Measurements from ENCODE around the gene RPP25.
"Not testable (repeated sequence)": the region's sequence is repeated elsewhere in the genome, so short reads cannot be mapped to it uniquely, and the experiment has no call there.

RPP25 gene

GRCh38 chr15:74933573-74933972 lies 23.0 kb downstream of the RPP25 start:
- H3K9me3 ChIP-seq: no peaks in the 10 kb centered on the region
- no peak overlapping the region for H3K4me3 ChIP-seq
- peaks cover 84% of the 10 kb centered on the region for H4K20me1 ChIP-seq
- H3K36me3 ChIP-seq: peaks cover 55% of the 10 kb centered on the region
- no peak overlapping the region for H3K9ac ChIP-seq
- H3K4me1 ChIP-seq: peaks cover 34% of the 10 kb centered on the region
- no peak for TF ChIP-seq Cebpa-rat (IDR thresholded peaks at IDR 0.05)
- no peaks in the 10 kb centered on the region for H3K27me3 ChIP-seq
- H3K27ac ChIP-seq: no peak overlapping the region
- no peak overlapping the region for H3K4me2 ChIP-seq

DNA sequence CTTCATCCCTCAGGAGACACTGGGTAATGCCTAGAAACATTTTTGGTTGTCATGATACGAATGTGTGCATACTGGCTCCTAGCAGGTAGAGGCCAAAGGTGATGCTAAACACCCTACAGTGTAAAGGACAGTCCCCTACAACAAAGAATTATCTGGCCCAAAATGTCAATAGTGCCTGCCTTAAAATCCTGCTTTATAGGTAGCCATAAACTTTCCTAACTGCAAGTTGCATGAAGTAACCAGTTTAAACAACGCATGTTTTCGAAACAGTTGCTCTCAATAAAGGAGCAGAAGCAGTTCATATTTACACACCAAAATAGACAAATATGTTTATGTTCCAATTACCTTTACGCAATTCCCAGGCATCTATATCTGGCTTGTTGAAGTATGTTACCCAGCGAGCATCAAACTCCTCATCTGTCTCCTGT lies 27.8 kb downstream of the RPP25 start:
- Histone ChIP-seq H3K4me1 (no peaks in the 10 kb centered on the region), H4K20me1 (peaks cover 91% of the 10 kb centered on the region), H3K9ac (no peak overlapping the region), H3K36me3 (peaks cover 91% of the 10 kb centered on the region), H3K27me3 (no peaks in the 10 kb centered on the region), H3K9me3 (no peaks in the 10 kb centered on the region), H3K27ac (no peak overlapping the region), H3K4me2 (no peak overlapping the region), H3K4me3 (no peak overlapping the region)
- no peak for TF ChIP-seq Cebpa-rat (IDR thresholded peaks at IDR 0.05)

- H3K4me3 ChIP-seq: no peak overlapping the region
- H3K27ac ChIP-seq: no peak overlapping the region
- no peaks in the 10 kb centered on the region for H3K4me1 ChIP-seq
- TF ChIP-seq Cebpa-rat (IDR thresholded peaks at IDR 0.05): no peak
- H3K36me3 ChIP-seq: peaks cover 100% of the 10 kb centered on the region
- H3K27me3 ChIP-seq: no peaks in the 10 kb centered on the region
- H3K9ac ChIP-seq: no peak overlapping the region
- no peaks in the 10 kb centered on the region for H3K9me3 ChIP-seq
- peaks cover 74% of the 10 kb centered on the region for H4K20me1 ChIP-seq
- no peak overlapping the region for H3K4me2 ChIP-seq
Measured at GRCh38 chr15:74924525-74924924, 32.0 kb downstream of the RPP25 start.

DNA sequence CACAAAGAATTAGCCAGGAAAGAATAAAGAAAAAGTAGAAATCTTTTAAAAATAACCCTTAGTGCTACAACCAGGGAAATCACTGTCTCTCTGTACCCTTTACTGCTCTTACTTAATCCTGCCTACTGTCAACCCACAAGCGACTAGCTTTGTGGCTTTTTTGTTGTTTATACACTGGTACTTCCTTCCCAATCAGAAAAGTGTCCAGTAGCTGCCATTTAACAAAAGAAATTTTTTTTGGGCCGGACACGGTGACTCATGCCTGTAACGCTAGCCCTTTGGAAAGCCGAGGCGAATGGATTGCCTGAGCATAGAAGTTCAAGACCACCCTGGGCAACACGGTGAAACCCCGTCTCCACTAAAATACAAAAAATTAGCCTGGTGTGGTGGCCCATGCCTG lies 36.1 kb downstream of the RPP25 start:
- peaks cover 52% of the 10 kb centered on the region for H4K20me1 ChIP-seq
- no peak overlapping the region for H3K4me3 ChIP-seq
- H3K9ac ChIP-seq: no peak overlapping the region
- no peaks in the 10 kb centered on the region for H3K27me3 ChIP-seq
- no peaks in the 10 kb centered on the region for H3K9me3 ChIP-seq
- peaks cover 100% of the 10 kb centered on the region for H3K36me3 ChIP-seq
- no peak overlapping the region for H3K27ac ChIP-seq
- no peak for TF ChIP-seq Cebpa-rat (IDR thresholded peaks at IDR 0.05)
- H3K4me1 ChIP-seq: no peaks in the 10 kb centered on the region
- no peak overlapping the region for H3K4me2 ChIP-seq

DNA sequence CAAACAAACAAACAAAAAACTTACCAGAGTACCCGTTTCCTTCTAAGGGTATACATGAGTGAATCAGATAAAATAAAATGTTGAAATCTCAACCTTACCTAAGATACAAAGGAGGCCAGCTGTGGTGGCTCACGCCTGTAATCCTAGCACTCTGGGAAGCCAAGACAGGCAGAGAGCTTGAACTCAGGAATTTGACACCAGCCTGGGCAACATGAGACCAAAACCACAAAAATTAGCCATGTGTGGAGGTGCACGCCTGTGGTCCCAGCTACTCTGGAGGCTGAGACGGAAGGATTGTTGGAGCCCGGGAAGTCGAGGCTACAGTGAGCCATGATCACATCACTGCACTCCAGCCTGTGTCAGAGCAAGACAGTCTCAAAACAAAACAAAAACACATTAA lies 38.9 kb downstream of the RPP25 start:
- peaks cover 27% of the 10 kb centered on the region for H4K20me1 ChIP-seq
- H3K36me3 ChIP-seq: peaks cover 97% of the 10 kb centered on the region
- no peak for TF ChIP-seq Cebpa-rat (IDR thresholded peaks at IDR 0.05)
- no peak overlapping the region for H3K9ac ChIP-seq
- no peak overlapping the region for H3K4me2 ChIP-seq
- no peaks in the 10 kb centered on the region for H3K27me3 ChIP-seq
- H3K9me3 ChIP-seq: no peaks in the 10 kb centered on the region
- no peak overlapping the region for H3K27ac ChIP-seq
- no peak overlapping the region for H3K4me3 ChIP-seq
- no peaks in the 10 kb centered on the region for H3K4me1 ChIP-seq

GRCh38 chr15:74913799-74914198 lies 42.8 kb downstream of the RPP25 start:
- H3K9me3 ChIP-seq, H3K27ac ChIP-seq, H3K4me1 ChIP-seq, H3K4me3 ChIP-seq, H3K27me3 ChIP-seq, H4K20me1 ChIP-seq, H3K4me2 ChIP-seq, H3K9ac ChIP-seq: not testable (repeated sequence)
- H3K36me3 ChIP-seq: peaks cover 85% of the 10 kb centered on the region

DNA sequence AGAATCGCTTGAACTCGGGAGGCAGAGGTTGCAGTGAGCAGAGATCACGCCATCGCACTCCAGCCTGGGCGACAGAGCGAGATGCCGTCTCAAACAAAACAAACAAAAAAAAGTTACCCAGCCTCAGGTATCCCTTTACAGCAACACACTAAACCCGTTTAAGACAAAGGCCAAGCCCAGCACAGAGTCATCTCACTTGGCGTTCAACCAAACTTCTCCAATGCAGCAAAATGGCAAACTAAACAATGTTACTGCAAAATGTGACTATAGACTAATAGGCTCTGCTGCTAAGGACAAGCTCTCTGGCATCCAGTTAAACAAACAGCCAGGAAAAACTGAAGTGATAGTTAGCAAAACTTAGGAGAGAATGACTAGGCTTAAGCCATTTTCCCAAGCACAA lies 43.5 kb downstream of the RPP25 start:
- H3K9ac ChIP-seq: no peak overlapping the region
- peaks cover 77% of the 10 kb centered on the region for H3K36me3 ChIP-seq
- H3K27ac ChIP-seq: no peak overlapping the region
- peaks cover under 1% of the 10 kb centered on the region; the same call in 1 of the 2 replicates for H3K4me1 ChIP-seq
- no peak overlapping the region for H3K4me3 ChIP-seq
- H3K9me3 ChIP-seq: no peaks in the 10 kb centered on the region
- no peaks in the 10 kb centered on the region for H3K27me3 ChIP-seq
- no peaks in the 10 kb centered on the region for H4K20me1 ChIP-seq
- no peak overlapping the region for H3K4me2 ChIP-seq
- no peak for TF ChIP-seq Cebpa-rat (IDR thresholded peaks at IDR 0.05)

DNA sequence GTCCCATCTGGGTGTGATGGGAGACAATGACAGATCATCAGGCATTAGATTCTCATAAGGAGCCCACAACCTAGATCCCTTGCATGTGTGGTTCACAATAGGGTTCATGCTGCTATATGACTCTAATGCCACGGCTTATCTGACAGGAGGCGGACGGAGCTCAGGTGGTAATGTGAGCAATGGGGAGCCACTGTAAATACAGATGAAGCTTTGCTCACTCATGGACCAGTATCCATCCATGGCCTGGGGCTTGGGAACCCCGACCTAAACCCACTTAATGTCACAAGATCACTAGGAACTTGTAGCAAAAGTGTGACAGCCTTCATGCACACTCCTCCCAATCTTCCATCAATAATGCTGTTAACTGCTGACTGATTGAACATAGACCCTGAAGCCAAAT lies 47.9 kb downstream of the RPP25 start:
- Histone ChIP-seq H3K27ac (no peak overlapping the region), H3K4me2 (no peak overlapping the region), H3K4me3 (no peak overlapping the region), H3K27me3 (no peaks in the 10 kb centered on the region), H3K36me3 (peaks cover 52% of the 10 kb centered on the region), H4K20me1 (no peaks in the 10 kb centered on the region), H3K9me3 (no peaks in the 10 kb centered on the region), H3K9ac (no peak overlapping the region), H3K4me1 (peaks cover 29% of the 10 kb centered on the region)
- no peak for TF ChIP-seq Cebpa-rat (IDR thresholded peaks at IDR 0.05)

DNA sequence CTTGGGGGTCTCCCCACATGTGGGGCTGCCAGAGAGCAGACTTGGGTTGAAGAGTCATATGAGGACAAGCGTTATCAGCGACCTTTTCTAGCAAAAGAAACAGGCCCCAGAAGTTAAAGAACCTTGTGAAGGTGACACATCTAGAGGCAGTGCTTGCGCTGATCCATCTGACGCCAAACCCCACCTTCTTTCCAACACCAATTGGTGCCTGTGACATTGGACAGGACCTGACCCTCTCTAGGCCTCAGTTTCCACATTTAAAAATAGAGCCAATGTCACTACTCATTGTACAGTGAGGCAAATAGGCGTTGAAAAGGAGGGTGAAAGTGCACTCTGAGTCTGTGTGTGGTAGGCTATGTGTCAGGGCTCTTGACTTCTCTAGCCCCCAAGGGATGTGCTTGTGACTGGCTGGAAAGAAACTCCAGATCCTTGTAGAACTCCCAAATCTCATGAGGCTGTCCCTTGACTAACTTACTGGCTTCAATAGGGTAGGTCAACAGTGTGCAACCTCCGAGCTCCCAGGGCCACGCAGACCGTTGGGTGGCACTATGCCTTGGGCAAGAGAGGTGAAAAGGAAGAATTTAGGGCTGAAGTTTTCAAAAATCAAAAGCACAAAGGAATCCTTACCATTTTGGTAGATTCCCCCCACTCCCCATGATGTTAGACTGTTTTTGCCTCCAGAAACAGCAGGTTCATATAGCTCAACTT lies 49.3 kb downstream of the RPP25 start:
- H3K4me2 ChIP-seq: peak overlapping the region; percentile 86
- no peak for TF ChIP-seq Cebpa-rat (IDR thresholded peaks at IDR 0.05)
- H3K4me1 ChIP-seq: peaks cover 39% of the 10 kb centered on the region
- peak overlapping the region; percentile 92 for H3K4me3 ChIP-seq
- H4K20me1 ChIP-seq: no peaks in the 10 kb centered on the region
- H3K27ac ChIP-seq: peak overlapping the region; percentile 89
- peaks cover 50% of the 10 kb centered on the region for H3K36me3 ChIP-seq
- no peaks in the 10 kb centered on the region for H3K9me3 ChIP-seq
- H3K27me3 ChIP-seq: no peaks in the 10 kb centered on the region
- peak overlapping the region; percentile 85 for H3K9ac ChIP-seq

DNA sequence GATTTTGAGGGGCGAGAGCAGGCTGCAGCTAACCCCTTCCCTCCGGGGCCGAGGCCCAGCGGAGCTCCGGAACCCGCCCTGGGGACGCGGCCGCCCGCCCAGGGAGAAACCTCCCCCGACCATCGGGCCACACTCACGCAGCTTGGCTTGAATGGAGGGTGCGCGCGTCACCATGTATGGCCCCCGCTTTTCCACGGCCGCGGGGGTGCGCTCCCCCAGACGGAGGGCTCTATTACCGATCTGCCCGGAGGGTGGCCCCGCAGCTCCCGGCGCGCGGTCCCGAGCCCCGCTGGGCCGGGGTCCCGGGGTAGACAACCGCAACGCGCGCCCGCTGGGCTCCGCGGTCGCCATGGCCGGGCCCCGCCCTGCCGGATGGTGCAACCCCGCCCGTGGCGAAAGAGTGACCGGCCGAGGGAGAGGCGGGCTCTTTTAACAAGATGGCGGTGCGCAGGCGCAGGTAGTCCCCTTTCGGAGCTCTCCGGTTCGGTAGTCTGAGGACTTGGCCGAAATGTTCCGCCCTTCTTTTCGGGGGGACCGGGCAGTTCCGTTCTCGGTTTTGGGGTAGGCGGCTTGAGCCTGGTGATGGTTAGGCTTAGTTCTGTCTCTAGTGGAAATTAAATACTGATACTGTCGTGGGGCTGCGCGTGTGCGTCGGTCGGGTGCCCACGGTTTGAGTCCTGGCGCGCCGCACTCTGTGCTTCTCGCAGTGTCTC lies 50.0 kb downstream of the RPP25 start, which contains the start of gene FAM219B:
Gene FAM219B, minus strand, starts transcription at position 402 of the 713 bp plus-strand sequence. Its CDS starts 51 bp downstream, at position 351.
- H4K20me1 ChIP-seq: no peaks in the 10 kb centered on the region
- H3K27ac ChIP-seq: peak within 1 kb of the TSS; percentile 89
- H3K4me1 ChIP-seq: peaks cover 41% of the 10 kb centered on the region
- H3K9me3 ChIP-seq: no peaks in the 10 kb centered on the region
- peak within 1 kb of the TSS; percentile 85 for H3K9ac ChIP-seq
- peaks cover 49% of the 10 kb centered on the region for H3K36me3 ChIP-seq
- H3K4me2 ChIP-seq: peak within 1 kb of the TSS; percentile 86
- H3K27me3 ChIP-seq: no peaks in the 10 kb centered on the region
- peak within 1 kb of the TSS; percentile 92 for H3K4me3 ChIP-seq
- no peak; the same call in 1 of the 2 replicates for TF ChIP-seq Cebpa-rat (IDR thresholded peaks at IDR 0.05)

Measured in BLaER1 (cell line).